Suppressor macrophage treated with lipopolysaccharide for 4 hours (primary cell): ENCODE measurements around the gene SH3D21.

ENCODE experiments used
- DNase-seq: peaks from one replicate; pipeline ENCODE4 v3.0.0-alpha.2; 2020

Gene SH3D21

GRCh38 chr1:36339215-36339614, 33.0 kb downstream of the SH3D21 start:
- DNase-seq, result no peak

- no peak for DNase-seq
Measured at GRCh38 chr1:36339615-36340014, 33.4 kb downstream of the SH3D21 start.

- no peak for DNase-seq
Measured at GRCh38 chr1:36341626-36342320, 35.6 kb downstream of the SH3D21 start.

- peak; percentile 71 for DNase-seq
Measured at GRCh38 chr1:36342426-36343185, 36.4 kb downstream of the SH3D21 start.

GRCh38 chr1:36343651-36344394, 37.7 kb downstream of the SH3D21 start:
- DNase-seq, result no peak

- no peak for DNase-seq
Measured at GRCh38 chr1:36344395-36344680, 38.2 kb downstream of the SH3D21 start.

- no peak for DNase-seq
Measured at GRCh38 chr1:36345353-36345752, 39.2 kb downstream of the SH3D21 start.

- DNase-seq, result no peak
Measured at GRCh38 chr1:36346741-36347370, 40.7 kb downstream of the SH3D21 start.

GRCh38 chr1:36349241-36349671, 43.1 kb downstream of the SH3D21 start:
- peak; percentile 59 for DNase-seq

GRCh38 chr1:36349839-36350238, 43.7 kb downstream of the SH3D21 start:
- DNase-seq, result no peak

- peak; percentile 48 for DNase-seq
Measured at GRCh38 chr1:36350659-36351226, 44.6 kb downstream of the SH3D21 start.

- DNase-seq, result peak; percentile 59
Measured at GRCh38 chr1:36351227-36351977, 45.2 kb downstream of the SH3D21 start.

GRCh38 chr1:36352125-36352909, 46.1 kb downstream of the SH3D21 start:
- DNase-seq, result no peak

- DNase-seq, result no peak
Measured at GRCh38 chr1:36352910-36353878, 47.0 kb downstream of the SH3D21 start.

GRCh38 chr1:36354486-36354885, 48.3 kb downstream of the SH3D21 start:
- no peak for DNase-seq

- no peak for DNase-seq
Measured at GRCh38 chr1:36355811-36356210, 49.6 kb downstream of the SH3D21 start.

GRCh38 chr1:36358514-36359084, 52.4 kb downstream of the SH3D21 start:
- DNase-seq, result no peak

GRCh38 chr1:36359383-36359782, 53.2 kb downstream of the SH3D21 start:
- no peak for DNase-seq

GRCh38 chr1:36359911-36360550, 53.9 kb downstream of the SH3D21 start:
- no peak for DNase-seq
